Rectal smooth muscle tissue (tissue), 1 donor: ENCODE results near the gene GAS2L1.

Experiments used
- H3K27ac ChIP-seq: one replicate; pipeline ENCODE4 v1.7.0; 2013; ENCODE audit warnings: low read depth, low read length, inconsistent platforms
- H3K27me3 ChIP-seq: one replicate; pipeline ENCODE4 v1.7.0; 2013; ENCODE audit warnings: low read length; ENCODE audit not compliant: control insufficient read depth, insufficient read depth
- H3K36me3 ChIP-seq: one replicate; pipeline ENCODE4 v1.7.0; 2013; ENCODE audit warnings: low read length; ENCODE audit not compliant: control insufficient read depth, insufficient read depth
- H3K4me1 ChIP-seq: one replicate; pipeline ENCODE4 v1.7.0; 2013; ENCODE audit warnings: low read length; ENCODE audit not compliant: control insufficient read depth, insufficient read depth
- H3K4me3 ChIP-seq: one replicate; pipeline ENCODE4 v1.7.0; 2013; ENCODE audit warnings: low read length
- H3K9ac ChIP-seq: one replicate; pipeline ENCODE4 v1.7.0; 2013; ENCODE audit warnings: low read length

Gene GAS2L1

GRCh38 chr22:29307596-29308147, 1.2 kb downstream of the GAS2L1 start:
- peak overlapping the region; percentile 62 for H3K9ac ChIP-seq
- H3K36me3 ChIP-seq: no peaks in the 10 kb centered on the region
- peaks cover 35% of the 10 kb centered on the region for H3K4me1 ChIP-seq
- H3K27ac ChIP-seq: peak overlapping the region; percentile 82
- peak overlapping the region; percentile 93 for H3K4me3 ChIP-seq
- no peaks in the 10 kb centered on the region for H3K27me3 ChIP-seq

- Histone ChIP-seq H3K36me3 (no peaks in the 10 kb centered on the region), H3K27me3 (peaks cover 4% of the 10 kb centered on the region), H3K9ac (no peak overlapping the region), H3K4me3 (peak overlapping the region; percentile 93), H3K27ac (peak overlapping the region; percentile 82), H3K4me1 (peaks cover 36% of the 10 kb centered on the region)
These were observed 1.8 kb downstream of the GAS2L1 start for GRCh38 chr22:29308148-29308790.

GRCh38 chr22:29308791-29309262, 2.4 kb downstream of the GAS2L1 start:
- H3K36me3 ChIP-seq: no peaks in the 10 kb centered on the region
- peaks cover 5% of the 10 kb centered on the region for H3K27me3 ChIP-seq
- H3K9ac ChIP-seq: no peak overlapping the region
- H3K4me1 ChIP-seq: peaks cover 39% of the 10 kb centered on the region
- H3K27ac ChIP-seq: peak overlapping the region; percentile 82
- peak overlapping the region; percentile 37 for H3K4me3 ChIP-seq

GRCh38 chr22:29309332-29310064, 3.0 kb downstream of the GAS2L1 start:
- Histone ChIP-seq H3K36me3 (no peaks in the 10 kb centered on the region), H3K27ac (peak overlapping the region; percentile 82), H3K27me3 (peaks cover 12% of the 10 kb centered on the region), H3K9ac (no peak overlapping the region), H3K4me3 (peak overlapping the region; percentile 37), H3K4me1 (peaks cover 44% of the 10 kb centered on the region)

GRCh38 chr22:29310065-29310862, 3.8 kb downstream of the GAS2L1 start:
- Histone ChIP-seq H3K9ac (no peak overlapping the region), H3K4me1 (peaks cover 44% of the 10 kb centered on the region), H3K27ac (peak overlapping the region; percentile 82), H3K27me3 (peaks cover 16% of the 10 kb centered on the region), H3K36me3 (no peaks in the 10 kb centered on the region), H3K4me3 (peak overlapping the region; percentile 7)

- peaks cover 19% of the 10 kb centered on the region for H3K27me3 ChIP-seq
- no peak overlapping the region for H3K9ac ChIP-seq
These were observed 4.5 kb downstream of the GAS2L1 start for GRCh38 chr22:29310863-29311339.

GRCh38 chr22:29311464-29312217, 5.2 kb downstream of the GAS2L1 start:
- no peak overlapping the region for H3K9ac ChIP-seq
- H3K4me1 ChIP-seq: peaks cover 42% of the 10 kb centered on the region
- H3K4me3 ChIP-seq: peak overlapping the region; percentile 55
- peak overlapping the region; percentile 84 for H3K27ac ChIP-seq
- H3K27me3 ChIP-seq: peaks cover 25% of the 10 kb centered on the region
- H3K36me3 ChIP-seq: no peaks in the 10 kb centered on the region

More at GRCh38 chr22:29310863-29311339, 4.5 kb downstream of the GAS2L1 start:
- H3K4me3 ChIP-seq: peak overlapping the region; percentile 55
- H3K4me1 ChIP-seq: peaks cover 43% of the 10 kb centered on the region
- no peaks in the 10 kb centered on the region for H3K36me3 ChIP-seq
- H3K27ac ChIP-seq: peak overlapping the region; percentile 84

GRCh38 chr22:29312218-29313125, 6.0 kb downstream of the GAS2L1 start:
- H3K9ac ChIP-seq: no peak overlapping the region
- H3K27ac ChIP-seq: no peak overlapping the region
- no peaks in the 10 kb centered on the region for H3K36me3 ChIP-seq
- H3K4me1 ChIP-seq: peaks cover 41% of the 10 kb centered on the region
- H3K4me3 ChIP-seq: peak overlapping the region; percentile 21
- peaks cover 29% of the 10 kb centered on the region for H3K27me3 ChIP-seq

GRCh38 chr22:29313126-29313575, 6.7 kb downstream of the GAS2L1 start:
- Histone ChIP-seq H3K4me3 (peak overlapping the region; percentile 21), H3K27me3 (peaks cover 29% of the 10 kb centered on the region), H3K36me3 (no peaks in the 10 kb centered on the region), H3K4me1 (peaks cover 35% of the 10 kb centered on the region), H3K9ac (no peak overlapping the region), H3K27ac (no peak overlapping the region)

GRCh38 chr22:29313576-29314466, 7.4 kb downstream of the GAS2L1 start:
- Histone ChIP-seq H3K27ac (no peak overlapping the region), H3K9ac (no peak overlapping the region), H3K27me3 (peaks cover 29% of the 10 kb centered on the region), H3K4me3 (peak overlapping the region; percentile 37), H3K36me3 (no peaks in the 10 kb centered on the region), H3K4me1 (peaks cover 32% of the 10 kb centered on the region)
